D721Med (cell line): ENCODE results near the gene TXNDC5.

Source experiments
- DNase-seq: peaks from one replicate; pipeline ENCODE4 v3.0.0; 2011; ENCODE audit warnings: low spot score; ENCODE audit not compliant: insufficient read length
- FAIRE-seq: peaks from 2 replicates; lab custom pipeline; 2011; peaks lifted over from hg19 to GRCh38; lab: Jason Lieb, UNC
- TF ChIP-seq, protein P1 (sequence below): IDR thresholded peaks from 2 replicates; pipeline ENCODE4 v1.5.1; 2012; ENCODE audit warnings: mild to moderate bottlenecking, control low read depth; ENCODE audit not compliant: insufficient read depth; ENCODE audit errors: missing control alignments

Gene TXNDC5

DNA sequence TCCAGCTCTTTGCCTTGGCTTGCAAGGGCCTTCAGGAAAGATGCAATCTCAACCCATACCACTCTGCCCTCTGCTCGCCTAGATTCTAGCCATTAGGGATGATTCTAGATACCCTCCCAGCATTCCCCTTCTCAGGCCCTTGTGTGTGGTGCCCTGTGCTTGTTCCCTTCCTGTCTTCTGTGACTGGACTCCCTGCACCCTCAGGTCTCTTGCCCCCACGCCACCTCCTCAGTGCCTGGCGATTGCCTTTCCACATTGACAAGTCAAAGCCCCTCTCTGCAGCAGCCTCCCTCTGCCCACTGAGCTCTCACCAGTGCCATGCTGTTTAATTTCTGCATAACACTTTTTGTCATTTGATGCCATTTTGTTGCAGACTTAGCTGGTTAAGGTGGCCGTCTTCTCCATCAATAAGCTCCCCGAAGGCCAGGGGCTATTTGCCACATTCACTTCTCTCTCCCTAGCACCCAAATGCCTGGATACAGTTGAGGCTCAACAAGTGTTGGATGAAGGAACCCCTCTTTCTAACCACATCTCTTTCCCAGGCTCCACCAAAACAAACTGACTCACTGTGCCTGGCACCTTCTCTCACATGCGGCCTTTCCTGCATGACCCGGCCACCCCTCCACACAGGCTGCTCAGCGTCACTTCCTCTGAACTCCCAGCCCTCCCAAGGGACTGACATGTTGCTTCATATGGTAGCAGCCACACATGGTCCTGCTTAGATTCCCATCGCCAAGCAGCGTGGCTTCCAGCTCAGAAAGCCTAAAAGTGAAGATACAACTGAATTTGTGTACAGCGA is 4.6 kb upstream of the TXNDC5 start:
- TF ChIP-seq, protein P1, sequence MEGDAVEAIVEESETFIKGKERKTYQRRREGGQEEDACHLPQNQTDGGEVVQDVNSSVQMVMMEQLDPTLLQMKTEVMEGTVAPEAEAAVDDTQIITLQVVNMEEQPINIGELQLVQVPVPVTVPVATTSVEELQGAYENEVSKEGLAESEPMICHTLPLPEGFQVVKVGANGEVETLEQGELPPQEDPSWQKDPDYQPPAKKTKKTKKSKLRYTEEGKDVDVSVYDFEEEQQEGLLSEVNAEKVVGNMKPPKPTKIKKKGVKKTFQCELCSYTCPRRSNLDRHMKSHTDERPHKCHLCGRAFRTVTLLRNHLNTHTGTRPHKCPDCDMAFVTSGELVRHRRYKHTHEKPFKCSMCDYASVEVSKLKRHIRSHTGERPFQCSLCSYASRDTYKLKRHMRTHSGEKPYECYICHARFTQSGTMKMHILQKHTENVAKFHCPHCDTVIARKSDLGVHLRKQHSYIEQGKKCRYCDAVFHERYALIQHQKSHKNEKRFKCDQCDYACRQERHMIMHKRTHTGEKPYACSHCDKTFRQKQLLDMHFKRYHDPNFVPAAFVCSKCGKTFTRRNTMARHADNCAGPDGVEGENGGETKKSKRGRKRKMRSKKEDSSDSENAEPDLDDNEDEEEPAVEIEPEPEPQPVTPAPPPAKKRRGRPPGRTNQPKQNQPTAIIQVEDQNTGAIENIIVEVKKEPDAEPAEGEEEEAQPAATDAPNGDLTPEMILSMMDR = no peak
- no peak for DNase-seq
- no peak for FAIRE-seq

DNA sequence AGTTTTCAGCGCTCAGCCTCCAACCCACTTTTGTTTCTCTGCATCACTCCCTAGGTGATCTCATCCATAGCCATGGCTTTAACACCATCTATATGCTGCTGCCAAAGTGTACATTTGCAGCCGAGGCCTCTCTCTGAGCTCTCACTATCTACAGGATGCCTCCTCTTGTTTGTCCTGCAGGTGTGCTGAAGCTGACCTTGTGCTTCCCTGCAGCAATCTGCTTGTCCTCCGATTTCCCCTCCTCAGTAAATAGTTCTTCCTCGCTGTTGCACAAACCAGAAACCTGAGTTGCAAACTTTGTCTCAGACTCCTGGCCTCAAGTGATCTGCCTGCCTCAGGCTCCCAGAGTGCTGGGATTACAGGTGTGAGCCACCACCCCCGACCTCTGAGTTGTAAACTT is 3.7 kb upstream of the TXNDC5 start:
- FAIRE-seq = no peak
- TF ChIP-seq, protein P1 = no peak
- no peak for DNase-seq

- DNase-seq = no peak
- TF ChIP-seq, protein P1 = no peak
- FAIRE-seq = no peak
Observed at GRCh38 chr6:7912736-7913517, 2.3 kb upstream of the TXNDC5 start.

GRCh38 chr6:7912024-7912423 is 1.4 kb upstream of the TXNDC5 start:
- no peak for DNase-seq
- TF ChIP-seq, protein P1 = no peak

DNA sequence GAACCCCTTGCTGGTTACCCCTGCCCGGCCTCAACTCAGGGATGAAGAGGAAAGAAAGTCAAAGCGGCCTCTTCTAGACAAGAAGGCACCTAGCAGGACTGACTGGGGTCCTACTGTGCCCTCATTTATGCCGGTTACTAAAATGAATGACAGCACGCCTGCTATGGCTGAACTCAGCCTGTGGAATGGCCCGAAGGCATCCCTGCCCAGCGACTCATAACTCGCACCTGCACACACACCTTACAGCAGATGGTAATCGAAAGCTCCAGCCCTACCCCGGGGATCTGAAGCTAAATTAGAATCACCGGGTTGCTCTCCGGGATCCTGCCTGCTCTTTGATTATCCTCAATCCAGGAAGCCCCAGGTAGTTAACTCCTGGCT is 747 bp upstream of the TXNDC5 start:
- DNase-seq (no peak), FAIRE-seq (no peak)
- TF ChIP-seq, protein P1 = no peak

More at GRCh38 chr6:7912024-7912423, 1.4 kb upstream of the TXNDC5 start:
- FAIRE-seq = no peak

- FAIRE-seq (no peak), DNase-seq (no peak)
- TF ChIP-seq, protein P1 = no peak
Observed at GRCh38 chr6:7910298-7910653, 312 bp downstream of the TXNDC5 start.
